PC-3 (cell line): ENCODE measurements around the gene KRTAP4-5. TPM values are rescaled to one million over a fixed set of nuclear protein-coding genes. Genes with fewer than 3 reads are reported as not detected.
"Not testable (repeated sequence)": the region's sequence is repeated elsewhere in the genome, so short reads cannot be mapped to it uniquely, and the experiment has no call there.

Experiments
- ATAC-seq: fragments of 200-7000 bp; cut with Tn5 transposase; 2 replicates; pipeline ENCODE4 v1.9.1; 2020; ENCODE audit warnings: mild to moderate bottlenecking, moderate library complexity
- BruUV-seq: library from RNA; stranded (reverse); fragments of 400-500 nt; replicated peaks from 2 replicates; lab custom pipeline; 2021; lab: Mats Ljungman, UMichigan
- CTCF ChIA-PET: fragments of 300-600 bp; sonication (Branson Sonifier 250); formaldehyde crosslinking; loops from one replicate; lab custom pipeline; 2022; ENCODE audit warnings: antibody characterized with exemption; lab: Charles Lee
- POLR2A ChIA-PET: fragments of 300-600 bp; sonication (Branson Sonifier 250); formaldehyde crosslinking; loops from one replicate; lab custom pipeline; 2022; ENCODE audit warnings: antibody characterized with exemption; ENCODE audit not compliant: unreplicated experiment; lab: Charles Lee
- DNase-seq: peaks from one replicate; pipeline ENCODE4 v3.0.0-alpha.2; 2015
- H2AFZ ChIP-seq: fragments of 300-600 bp; sonication (generic); 2 replicates; pipeline ENCODE4 v1.6.0; 2016; ENCODE audit warnings: antibody characterized with exemption, low read length
- H3F3A ChIP-seq: fragments of 300-600 bp; sonication (generic); one replicate; pipeline ENCODE4 v1.6.0; 2017; ENCODE audit warnings: antibody characterized with exemption, low read length, control low read depth, mild to moderate bottlenecking; ENCODE audit not compliant: unreplicated experiment
- H3K27ac ChIP-seq: fragments of 300-600 bp; sonication (generic); 2 replicates; pipeline ENCODE4 v1.5.1; 2016; ENCODE audit warnings: mild to moderate bottlenecking, low read length
- H3K27me3 ChIP-seq: fragments of 300-600 bp; sonication (generic); 2 replicates; pipeline ENCODE4 v1.6.1; 2016; ENCODE audit warnings: low read length, mixed read lengths
- H3K36me3 ChIP-seq: fragments of 300-600 bp; sonication (generic); 2 replicates; pipeline ENCODE4 v1.6.1; 2016; ENCODE audit warnings: low read depth, mixed run types, low read length, mixed read lengths
- H3K4me1 ChIP-seq: fragments of 300-600 bp; sonication (generic); 2 replicates; pipeline ENCODE4 v1.5.1; 2016; ENCODE audit warnings: low read length; ENCODE audit not compliant: insufficient read depth
- H3K4me2 ChIP-seq: fragments of 300-600 bp; sonication (generic); 2 replicates; pipeline ENCODE4 v1.6.0; 2016; ENCODE audit warnings: low read length
- H3K4me3 ChIP-seq: fragments of 300-600 bp; sonication (generic); 2 replicates; pipeline ENCODE4 v1.5.1; 2016; ENCODE audit warnings: mild to moderate bottlenecking, low read length, mixed read lengths
- H3K79me2 ChIP-seq: fragments of 300-600 bp; sonication (generic); 2 replicates; pipeline ENCODE4 v1.6.1; 2017; ENCODE audit warnings: low read length, mixed read lengths
- H3K9ac ChIP-seq: fragments of 300-600 bp; sonication (generic); 2 replicates; pipeline ENCODE4 v1.6.0; 2016; ENCODE audit warnings: mild to moderate bottlenecking, low read length
- H3K9me2 ChIP-seq: fragments of 300-600 bp; sonication (generic); replicated peaks from 2 replicates; pipeline ENCODE4 v1.6.1; 2016; ENCODE audit warnings: mixed run types, low read length, mixed read lengths
- H3K9me3 ChIP-seq: fragments of 300-600 bp; sonication (generic); 2 replicates; pipeline ENCODE4 v1.6.1; 2016; ENCODE audit warnings: low read length, mixed read lengths
- H4K20me1 ChIP-seq: fragments of 300-600 bp; sonication (generic); 2 replicates; pipeline ENCODE4 v1.6.1; 2016; ENCODE audit warnings: low read length, mixed read lengths
- EZH2 ChIP-seq: fragments of 300-600 bp; sonication (generic); IDR thresholded peaks from one replicate; pipeline ENCODE4 v1.6.1; 2017; ENCODE audit warnings: antibody characterized with exemption, mild to moderate bottlenecking, low read length; ENCODE audit not compliant: unreplicated experiment
- EZH2phosphoT487 ChIP-seq: fragments of 300-600 bp; sonication (generic); IDR thresholded peaks from 2 replicates; pipeline ENCODE4 v1.6.1; 2018; ENCODE audit warnings: mild to moderate bottlenecking, antibody characterized with exemption, low read length, borderline replicate concordance
- intact Hi-C: fragments of 100-400 bp; cut with micrococcal nuclease; formaldehyde crosslinking; loops from 2 replicates; pipeline ENCODE4 v1.9.0; 2023
- total RNA-seq: library from RNA; depleted of rRNA; stranded (reverse); fragments of >200 nt; gene quantifications from 2 replicates; pipeline ENCODE4 v1.2.3, GENCODE V29; 2014
- TF ChIP-seq, protein P1 (sequence below): fragments of 300-600 bp; sonication (generic); conservative IDR thresholded peaks from 2 replicates; pipeline ENCODE4 v1.5.1; 2017; ENCODE audit warnings: antibody characterized with exemption, low read depth, mild to moderate bottlenecking, low read length

Gene KRTAP4-5
- total RNA-seq, 1 experiment from 2014 or later = not detected

- Histone ChIP-seq H3K27ac (peak overlapping the region; percentile 64), H3K4me1 (peaks cover 14% of the 10 kb centered on the region; the same call in 1 of the 2 replicates), H2AFZ (no peak overlapping the region), H3K9me2 (no peaks in the 10 kb centered on the region), H3F3A (no peaks in the 10 kb centered on the region), H3K9ac (no peak overlapping the region), H3K9me3 (peaks cover 6% of the 10 kb centered on the region; the same call in 1 of the 2 replicates), H3K36me3 (peaks cover 3% of the 10 kb centered on the region; the same call in 1 of the 2 replicates), H3K27me3 (no peaks in the 10 kb centered on the region), H3K4me2 (no peak overlapping the region), H3K4me3 (no peak overlapping the region), H3K79me2 (no peaks in the 10 kb centered on the region), H4K20me1 (no peaks in the 10 kb centered on the region)
- no peak for DNase-seq
- TF ChIP-seq, protein P1, sequence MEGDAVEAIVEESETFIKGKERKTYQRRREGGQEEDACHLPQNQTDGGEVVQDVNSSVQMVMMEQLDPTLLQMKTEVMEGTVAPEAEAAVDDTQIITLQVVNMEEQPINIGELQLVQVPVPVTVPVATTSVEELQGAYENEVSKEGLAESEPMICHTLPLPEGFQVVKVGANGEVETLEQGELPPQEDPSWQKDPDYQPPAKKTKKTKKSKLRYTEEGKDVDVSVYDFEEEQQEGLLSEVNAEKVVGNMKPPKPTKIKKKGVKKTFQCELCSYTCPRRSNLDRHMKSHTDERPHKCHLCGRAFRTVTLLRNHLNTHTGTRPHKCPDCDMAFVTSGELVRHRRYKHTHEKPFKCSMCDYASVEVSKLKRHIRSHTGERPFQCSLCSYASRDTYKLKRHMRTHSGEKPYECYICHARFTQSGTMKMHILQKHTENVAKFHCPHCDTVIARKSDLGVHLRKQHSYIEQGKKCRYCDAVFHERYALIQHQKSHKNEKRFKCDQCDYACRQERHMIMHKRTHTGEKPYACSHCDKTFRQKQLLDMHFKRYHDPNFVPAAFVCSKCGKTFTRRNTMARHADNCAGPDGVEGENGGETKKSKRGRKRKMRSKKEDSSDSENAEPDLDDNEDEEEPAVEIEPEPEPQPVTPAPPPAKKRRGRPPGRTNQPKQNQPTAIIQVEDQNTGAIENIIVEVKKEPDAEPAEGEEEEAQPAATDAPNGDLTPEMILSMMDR = no peak
- TF ChIP-seq EZH2phosphoT487 (no peak), EZH2 (no peak)
- POLR2A ChIA-PET = interaction anchor here (0.5 kb wide), 2 partner anchors 224 to 833 kb away, joined by 3 to 6 read pairs; no protein-coding TSS in a partner anchor
- intact Hi-C loops = no loop called here
- ATAC-seq = no peak
- CTCF ChIA-PET = no interaction called here
- no TSS peak for BruUV-seq
These were observed 8.3 kb downstream of the KRTAP4-5 start for GRCh38 chr17:41141361-41141760.

DNA sequence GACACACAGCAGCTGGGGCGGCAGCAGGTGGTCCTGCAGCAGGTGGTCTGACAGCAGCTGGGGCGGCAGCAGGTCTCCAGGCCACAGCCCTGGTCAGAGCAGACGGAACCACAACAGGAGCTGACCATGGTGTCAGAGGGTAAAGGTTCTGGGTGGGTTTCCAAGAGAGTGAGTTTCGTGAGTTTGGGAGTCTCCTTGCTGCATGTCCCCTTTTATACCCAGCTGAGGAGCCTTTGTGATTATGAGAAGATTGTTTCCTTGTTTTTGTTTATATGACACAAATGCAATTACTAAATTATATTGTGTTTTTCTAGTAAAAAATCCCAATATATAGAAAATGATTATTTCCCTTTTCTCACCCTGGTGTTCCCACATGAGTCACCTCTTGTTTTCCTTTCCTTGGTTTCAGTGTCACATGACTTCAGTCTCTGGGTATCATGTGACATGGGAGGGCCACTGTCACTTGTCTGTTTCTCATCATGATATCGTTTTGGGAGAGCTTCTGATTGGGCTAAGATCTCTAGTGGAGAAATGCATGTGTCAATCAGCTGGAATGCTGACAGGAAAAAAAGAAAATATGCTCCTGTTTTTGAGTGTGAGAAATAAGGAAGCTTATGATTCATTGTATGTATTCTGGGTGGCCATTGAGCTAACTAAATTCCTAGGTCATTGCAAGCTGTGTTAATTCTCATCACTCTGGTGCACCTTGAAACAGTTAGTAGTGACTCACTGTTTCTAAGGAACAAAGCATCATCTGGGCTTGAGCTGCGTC is 9.1 kb downstream of the KRTAP4-5 start, which contains the start of gene KRTAP4-6:
TSS of gene KRTAP4-6 (minus strand) at position 185 of the 772 bp plus-strand sequence. CDS start at position 128, 57 bp downstream.
- Histone ChIP-seq H3K36me3 (peaks cover 3% of the 10 kb centered on the region; the same call in 1 of the 2 replicates), H2AFZ (no peak within 1 kb of the TSS), H3K9ac (0 out of 2 replicates have a peak within 1 kb of the TSS, but pooled peaks have one; percentile 8), H3K9me3 (peaks cover 6% of the 10 kb centered on the region; the same call in 1 of the 2 replicates), H3K79me2 (no peaks in the 10 kb centered on the region), H3K4me3 (no peak within 1 kb of the TSS), H3K27me3 (no peaks in the 10 kb centered on the region), H3K4me1 (peaks cover 14% of the 10 kb centered on the region; the same call in 1 of the 2 replicates), H4K20me1 (no peaks in the 10 kb centered on the region), H3K9me2 (no peaks in the 10 kb centered on the region), H3K27ac (peak within 1 kb of the TSS; percentile 64), H3F3A (no peaks in the 10 kb centered on the region), H3K4me2 (no peak within 1 kb of the TSS)
- intact Hi-C loops = loop anchor here (1.0 kb wide), 1 partner anchor 8 kb away; no protein-coding TSS in a partner anchor
- peak; percentile 86 for DNase-seq
- CTCF ChIA-PET = interaction anchor here (0.7 kb wide), 1 partner anchor 218 kb away, joined by 4 read pairs; no protein-coding TSS in a partner anchor
- TF ChIP-seq EZH2 = no peak
- TF ChIP-seq EZH2phosphoT487 = no peak
- TF ChIP-seq, protein P1 = no peak
- POLR2A ChIA-PET = interaction anchor here (0.5 kb wide), 2 partner anchors 223 to 834 kb away, joined by 3 to 6 read pairs; no protein-coding TSS in a partner anchor
- BruUV-seq = no TSS peak
- ATAC-seq = peak; percentile 76

DNA sequence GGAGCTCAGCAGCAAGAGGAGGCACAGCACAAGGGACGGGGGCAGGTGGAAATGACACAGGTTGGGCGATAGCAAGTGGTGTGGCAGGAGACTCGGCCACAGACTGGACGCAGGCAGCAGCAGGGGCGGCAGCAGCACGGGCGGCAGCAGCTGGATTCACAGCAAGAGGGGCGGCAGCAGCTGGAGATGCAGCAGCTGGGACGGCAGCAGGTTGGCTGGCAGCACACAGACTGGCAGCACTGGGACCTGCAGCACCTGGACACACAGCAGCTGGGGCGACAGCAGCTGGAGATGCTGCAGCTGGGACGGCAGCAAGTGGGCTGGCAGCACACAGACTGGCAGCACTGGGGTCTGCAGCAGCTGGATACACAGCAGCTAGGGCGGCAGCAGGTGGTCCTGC is 9.8 kb downstream of the KRTAP4-5 start:
- H3K36me3 ChIP-seq, H3K9me3 ChIP-seq, POLR2A ChIA-PET, H3F3A ChIP-seq, H3K4me2 ChIP-seq, ATAC-seq, H3K4me3 ChIP-seq, H3K9ac ChIP-seq, H3K27me3 ChIP-seq, DNase-seq, H4K20me1 ChIP-seq, CTCF ChIA-PET, BruUV-seq, H3K9me2 ChIP-seq, H3K79me2 ChIP-seq, H2AFZ ChIP-seq: not testable (repeated sequence)
- peak overlapping the region; percentile 64 for H3K27ac ChIP-seq
- intact Hi-C loops = loop anchor here (1.0 kb wide), 1 partner anchor 8 kb away; no protein-coding TSS in a partner anchor
- peaks cover 14% of the 10 kb centered on the region; the same call in 1 of the 2 replicates for H3K4me1 ChIP-seq
